WTC11 (cell line): ENCODE measurements around the gene FGFRL1. TPM values are rescaled to one million over a fixed set of nuclear protein-coding genes. Genes with fewer than 3 reads are reported as not detected.

ENCODE experiments used
- ATAC-seq: fragments of 200-7000 bp; cut with Tn5 transposase; 2 replicates; pipeline ENCODE4 v1.10.0; 2021; ENCODE audit warnings: mild to moderate bottlenecking, moderate library complexity
- CTCF ChIA-PET: fragments of 300-600 bp; sonication (Branson Sonifier 250); formaldehyde crosslinking; loops from one replicate; lab custom pipeline; 2021; ENCODE audit warnings: antibody characterized with exemption; lab: Charles Lee
- POLR2A ChIA-PET: fragments of 350-600 bp; sonication (Branson Sonifier 250); formaldehyde crosslinking; loops from one replicate; lab custom pipeline; 2021; ENCODE audit warnings: antibody characterized with exemption; lab: Charles Lee
- DNase-seq: peaks from one replicate; pipeline ENCODE4 v3.0.0; 2021; ENCODE audit warnings: low spot score
- H3K27ac Mint-ChIP-seq: 2 replicates; pipeline ENCODE4 v1.8.0; 2021; ENCODE audit warnings: mixed read lengths
- H3K27me3 Mint-ChIP-seq: 2 replicates; pipeline ENCODE4 v1.8.0; 2021; ENCODE audit warnings: low read depth, mild to moderate bottlenecking, moderate library complexity, mixed read lengths
- H3K36me3 Mint-ChIP-seq: 2 replicates; pipeline ENCODE4 v1.8.0; 2021; ENCODE audit warnings: mixed read lengths
- H3K4me1 Mint-ChIP-seq: 2 replicates; pipeline ENCODE4 v1.8.0; 2022; ENCODE audit warnings: mixed read lengths
- H3K4me3 Mint-ChIP-seq: 2 replicates; pipeline ENCODE4 v1.8.0; 2021; ENCODE audit warnings: mild to moderate bottlenecking, moderate library complexity, mixed read lengths
- H3K9me3 Mint-ChIP-seq: 2 replicates; pipeline ENCODE4 v1.8.0; 2021; ENCODE audit warnings: mixed read lengths
- CREB1 ChIP-seq: sonication (generic); formaldehyde crosslinking; IDR thresholded peaks from 2 replicates; pipeline ENCODE4 v1.8.0; 2023; ENCODE audit warnings: mild to moderate bottlenecking, missing genetic modification reagents
- FOXJ3 ChIP-seq: sonication (generic); formaldehyde crosslinking; IDR thresholded peaks from 2 replicates; pipeline ENCODE4 v1.9.0; 2021; ENCODE audit warnings: missing genetic modification reagents, mild to moderate bottlenecking, borderline replicate concordance
- MYBL2 ChIP-seq: sonication (generic); formaldehyde crosslinking; IDR thresholded peaks from 2 replicates; pipeline ENCODE4 v1.8.1; 2023; ENCODE audit warnings: mild to moderate bottlenecking, moderate library complexity, missing genetic modification reagents
- NFATC4 ChIP-seq: fragments of 250-450 bp; sonication (Bioruptor Pico); IDR thresholded peaks from 2 replicates; pipeline ENCODE4 v1.9.0; 2021; ENCODE audit warnings: mild to moderate bottlenecking
- NR2C2 ChIP-seq: sonication (generic); formaldehyde crosslinking; IDR thresholded peaks from 2 replicates; pipeline ENCODE4 v1.8.0; 2022; ENCODE audit warnings: mild to moderate bottlenecking, missing genetic modification reagents
- SMAD4 ChIP-seq: sonication (generic); formaldehyde crosslinking; IDR thresholded peaks from 2 replicates; pipeline ENCODE4 v1.8.0; 2022; ENCODE audit warnings: mild to moderate bottlenecking, missing genetic modification reagents
- ZNF121 ChIP-seq: sonication (generic); formaldehyde crosslinking; IDR thresholded peaks from 2 replicates; pipeline ENCODE4 v1.8.0; 2023; ENCODE audit warnings: missing genetic modification reagents
- ZNF232 ChIP-seq: sonication (generic); formaldehyde crosslinking; IDR thresholded peaks from 2 replicates; pipeline ENCODE4 v1.8.0; 2022; ENCODE audit warnings: mild to moderate bottlenecking, missing genetic modification reagents
- ZNF317 ChIP-seq: sonication (generic); formaldehyde crosslinking; IDR thresholded peaks from 2 replicates; pipeline ENCODE4 v1.8.1; 2023; ENCODE audit warnings: low read depth, mild to moderate bottlenecking, moderate library complexity, missing genetic modification reagents, borderline replicate concordance
- ZNF671 ChIP-seq: fragments of 250-450 bp; sonication (Bioruptor Pico); IDR thresholded peaks from 2 replicates; pipeline ENCODE4 v1.8.0; 2021; ENCODE audit warnings: mild to moderate bottlenecking
- total RNA-seq: library from RNA; stranded (reverse); gene quantifications from 3 replicates; pipeline ENCODE4 v1.2.3, GENCODE V29; 2021
- TF ChIP-seq, protein P1 (sequence below): fragments of 250-450 bp; sonication (Bioruptor Pico); IDR thresholded peaks from 2 replicates; pipeline ENCODE4 v1.9.0; 2021; ENCODE audit warnings: mild to moderate bottlenecking, borderline replicate concordance
- TF ChIP-seq, protein P2 (sequence below): sonication (generic); formaldehyde crosslinking; IDR thresholded peaks from 2 replicates; pipeline ENCODE4 v1.8.1; 2022; ENCODE audit warnings: low read depth, missing genetic modification reagents, borderline replicate concordance
- TF ChIP-seq, protein P3 (sequence below): sonication (generic); formaldehyde crosslinking; IDR thresholded peaks from 2 replicates; pipeline ENCODE4 v1.8.1; 2023; ENCODE audit warnings: mild to moderate bottlenecking, missing genetic modification reagents, borderline replicate concordance
- TF ChIP-seq, protein P4 (sequence below): sonication (generic); formaldehyde crosslinking; IDR thresholded peaks from 2 replicates; pipeline ENCODE4 v1.8.1; 2023; ENCODE audit warnings: mild to moderate bottlenecking, moderate library complexity, missing genetic modification reagents
- TF ChIP-seq, protein P5 (sequence below): sonication (generic); formaldehyde crosslinking; IDR thresholded peaks from 2 replicates; pipeline ENCODE4 v1.8.1; 2022; ENCODE audit warnings: missing genetic modification reagents, borderline replicate concordance
- TF ChIP-seq, protein P6 (sequence below): sonication (generic); formaldehyde crosslinking; IDR thresholded peaks from 2 replicates; pipeline ENCODE4 v1.8.1; 2023; ENCODE audit warnings: mild to moderate bottlenecking, missing genetic modification reagents, moderate library complexity
- TF ChIP-seq, protein P7 (sequence below): sonication (generic); formaldehyde crosslinking; IDR thresholded peaks from 2 replicates; pipeline ENCODE4 v1.8.0; 2022; ENCODE audit warnings: mild to moderate bottlenecking, missing genetic modification reagents

FGFRL1 gene
- total RNA-seq, 1 experiment from 2014 or later: 25.9 TPM

DNA sequence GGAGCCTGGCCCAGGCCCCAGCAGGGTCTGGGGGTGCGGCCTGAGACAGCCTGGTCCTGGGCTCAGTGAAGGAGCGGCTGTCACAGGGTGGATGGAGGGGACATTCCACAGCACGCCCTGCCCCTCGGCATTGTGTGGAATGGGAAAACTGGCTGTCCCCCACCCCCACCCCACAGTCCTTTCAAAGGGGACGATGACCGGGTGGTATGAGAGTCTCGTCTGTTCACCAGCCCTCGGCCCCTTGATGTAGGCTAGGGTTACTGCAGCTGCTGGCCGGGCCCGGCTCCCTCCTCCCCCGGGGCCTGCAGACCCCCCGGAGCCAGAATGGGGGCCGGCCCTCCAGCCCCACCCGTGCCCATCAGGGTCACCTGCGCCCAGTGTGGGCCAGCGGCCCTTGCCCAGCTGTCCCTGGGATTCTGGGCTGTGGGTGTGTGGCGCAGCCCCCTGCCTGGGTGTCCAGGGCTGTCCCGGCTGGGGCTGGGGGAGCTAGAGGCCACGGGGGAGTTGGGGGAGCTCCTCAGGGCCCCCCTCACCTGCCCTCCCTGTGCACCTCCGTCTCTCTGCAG, 11.7 kb downstream of the FGFRL1 start:
- ChIA-PET POLR2A (interaction anchor here (0.5 kb wide), 1 partner anchor 130 kb away, joined by 10 read pairs; no protein-coding TSS in a partner anchor), CTCF (no interaction called here)
- Mint-ChIP-seq H3K4me1 (no peaks in the 10 kb centered on the region; the same call in 1 of the 2 replicates), H3K9me3 (no peaks in the 10 kb centered on the region), H3K36me3 (peaks cover 12% of the 10 kb centered on the region), H3K27me3 (no peaks in the 10 kb centered on the region), H3K4me3 (no peak overlapping the region), H3K27ac (no peak overlapping the region)
- no peak for TF ChIP-seq SMAD4 (CRISPR knock-in tag)
- TF ChIP-seq, protein P1, sequence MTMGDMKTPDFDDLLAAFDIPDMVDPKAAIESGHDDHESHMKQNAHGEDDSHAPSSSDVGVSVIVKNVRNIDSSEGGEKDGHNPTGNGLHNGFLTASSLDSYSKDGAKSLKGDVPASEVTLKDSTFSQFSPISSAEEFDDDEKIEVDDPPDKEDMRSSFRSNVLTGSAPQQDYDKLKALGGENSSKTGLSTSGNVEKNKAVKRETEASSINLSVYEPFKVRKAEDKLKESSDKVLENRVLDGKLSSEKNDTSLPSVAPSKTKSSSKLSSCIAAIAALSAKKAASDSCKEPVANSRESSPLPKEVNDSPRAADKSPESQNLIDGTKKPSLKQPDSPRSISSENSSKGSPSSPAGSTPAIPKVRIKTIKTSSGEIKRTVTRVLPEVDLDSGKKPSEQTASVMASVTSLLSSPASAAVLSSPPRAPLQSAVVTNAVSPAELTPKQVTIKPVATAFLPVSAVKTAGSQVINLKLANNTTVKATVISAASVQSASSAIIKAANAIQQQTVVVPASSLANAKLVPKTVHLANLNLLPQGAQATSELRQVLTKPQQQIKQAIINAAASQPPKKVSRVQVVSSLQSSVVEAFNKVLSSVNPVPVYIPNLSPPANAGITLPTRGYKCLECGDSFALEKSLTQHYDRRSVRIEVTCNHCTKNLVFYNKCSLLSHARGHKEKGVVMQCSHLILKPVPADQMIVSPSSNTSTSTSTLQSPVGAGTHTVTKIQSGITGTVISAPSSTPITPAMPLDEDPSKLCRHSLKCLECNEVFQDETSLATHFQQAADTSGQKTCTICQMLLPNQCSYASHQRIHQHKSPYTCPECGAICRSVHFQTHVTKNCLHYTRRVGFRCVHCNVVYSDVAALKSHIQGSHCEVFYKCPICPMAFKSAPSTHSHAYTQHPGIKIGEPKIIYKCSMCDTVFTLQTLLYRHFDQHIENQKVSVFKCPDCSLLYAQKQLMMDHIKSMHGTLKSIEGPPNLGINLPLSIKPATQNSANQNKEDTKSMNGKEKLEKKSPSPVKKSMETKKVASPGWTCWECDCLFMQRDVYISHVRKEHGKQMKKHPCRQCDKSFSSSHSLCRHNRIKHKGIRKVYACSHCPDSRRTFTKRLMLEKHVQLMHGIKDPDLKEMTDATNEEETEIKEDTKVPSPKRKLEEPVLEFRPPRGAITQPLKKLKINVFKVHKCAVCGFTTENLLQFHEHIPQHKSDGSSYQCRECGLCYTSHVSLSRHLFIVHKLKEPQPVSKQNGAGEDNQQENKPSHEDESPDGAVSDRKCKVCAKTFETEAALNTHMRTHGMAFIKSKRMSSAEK (CRISPR knock-in tag): no peak
- TF ChIP-seq NFATC4: no peak
- no peak for TF ChIP-seq CREB1 (CRISPR knock-in tag)
- TF ChIP-seq, protein P2, sequence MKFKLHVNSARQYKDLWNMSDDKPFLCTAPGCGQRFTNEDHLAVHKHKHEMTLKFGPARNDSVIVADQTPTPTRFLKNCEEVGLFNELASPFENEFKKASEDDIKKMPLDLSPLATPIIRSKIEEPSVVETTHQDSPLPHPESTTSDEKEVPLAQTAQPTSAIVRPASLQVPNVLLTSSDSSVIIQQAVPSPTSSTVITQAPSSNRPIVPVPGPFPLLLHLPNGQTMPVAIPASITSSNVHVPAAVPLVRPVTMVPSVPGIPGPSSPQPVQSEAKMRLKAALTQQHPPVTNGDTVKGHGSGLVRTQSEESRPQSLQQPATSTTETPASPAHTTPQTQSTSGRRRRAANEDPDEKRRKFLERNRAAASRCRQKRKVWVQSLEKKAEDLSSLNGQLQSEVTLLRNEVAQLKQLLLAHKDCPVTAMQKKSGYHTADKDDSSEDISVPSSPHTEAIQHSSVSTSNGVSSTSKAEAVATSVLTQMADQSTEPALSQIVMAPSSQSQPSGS (CRISPR knock-in tag): no peak
- TF ChIP-seq ZNF317 (CRISPR knock-in tag): no peak
- TF ChIP-seq ZNF232 (CRISPR knock-in tag): no peak
- TF ChIP-seq ZNF671 (CRISPR knock-in tag): no peak
- TF ChIP-seq, protein P3, sequence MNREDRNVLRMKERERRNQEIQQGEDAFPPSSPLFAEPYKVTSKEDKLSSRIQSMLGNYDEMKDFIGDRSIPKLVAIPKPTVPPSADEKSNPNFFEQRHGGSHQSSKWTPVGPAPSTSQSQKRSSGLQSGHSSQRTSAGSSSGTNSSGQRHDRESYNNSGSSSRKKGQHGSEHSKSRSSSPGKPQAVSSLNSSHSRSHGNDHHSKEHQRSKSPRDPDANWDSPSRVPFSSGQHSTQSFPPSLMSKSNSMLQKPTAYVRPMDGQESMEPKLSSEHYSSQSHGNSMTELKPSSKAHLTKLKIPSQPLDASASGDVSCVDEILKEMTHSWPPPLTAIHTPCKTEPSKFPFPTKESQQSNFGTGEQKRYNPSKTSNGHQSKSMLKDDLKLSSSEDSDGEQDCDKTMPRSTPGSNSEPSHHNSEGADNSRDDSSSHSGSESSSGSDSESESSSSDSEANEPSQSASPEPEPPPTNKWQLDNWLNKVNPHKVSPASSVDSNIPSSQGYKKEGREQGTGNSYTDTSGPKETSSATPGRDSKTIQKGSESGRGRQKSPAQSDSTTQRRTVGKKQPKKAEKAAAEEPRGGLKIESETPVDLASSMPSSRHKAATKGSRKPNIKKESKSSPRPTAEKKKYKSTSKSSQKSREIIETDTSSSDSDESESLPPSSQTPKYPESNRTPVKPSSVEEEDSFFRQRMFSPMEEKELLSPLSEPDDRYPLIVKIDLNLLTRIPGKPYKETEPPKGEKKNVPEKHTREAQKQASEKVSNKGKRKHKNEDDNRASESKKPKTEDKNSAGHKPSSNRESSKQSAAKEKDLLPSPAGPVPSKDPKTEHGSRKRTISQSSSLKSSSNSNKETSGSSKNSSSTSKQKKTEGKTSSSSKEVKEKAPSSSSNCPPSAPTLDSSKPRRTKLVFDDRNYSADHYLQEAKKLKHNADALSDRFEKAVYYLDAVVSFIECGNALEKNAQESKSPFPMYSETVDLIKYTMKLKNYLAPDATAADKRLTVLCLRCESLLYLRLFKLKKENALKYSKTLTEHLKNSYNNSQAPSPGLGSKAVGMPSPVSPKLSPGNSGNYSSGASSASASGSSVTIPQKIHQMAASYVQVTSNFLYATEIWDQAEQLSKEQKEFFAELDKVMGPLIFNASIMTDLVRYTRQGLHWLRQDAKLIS (CRISPR knock-in tag): no peak
- no peak for TF ChIP-seq MYBL2 (CRISPR knock-in tag)
- TF ChIP-seq, protein P4, sequence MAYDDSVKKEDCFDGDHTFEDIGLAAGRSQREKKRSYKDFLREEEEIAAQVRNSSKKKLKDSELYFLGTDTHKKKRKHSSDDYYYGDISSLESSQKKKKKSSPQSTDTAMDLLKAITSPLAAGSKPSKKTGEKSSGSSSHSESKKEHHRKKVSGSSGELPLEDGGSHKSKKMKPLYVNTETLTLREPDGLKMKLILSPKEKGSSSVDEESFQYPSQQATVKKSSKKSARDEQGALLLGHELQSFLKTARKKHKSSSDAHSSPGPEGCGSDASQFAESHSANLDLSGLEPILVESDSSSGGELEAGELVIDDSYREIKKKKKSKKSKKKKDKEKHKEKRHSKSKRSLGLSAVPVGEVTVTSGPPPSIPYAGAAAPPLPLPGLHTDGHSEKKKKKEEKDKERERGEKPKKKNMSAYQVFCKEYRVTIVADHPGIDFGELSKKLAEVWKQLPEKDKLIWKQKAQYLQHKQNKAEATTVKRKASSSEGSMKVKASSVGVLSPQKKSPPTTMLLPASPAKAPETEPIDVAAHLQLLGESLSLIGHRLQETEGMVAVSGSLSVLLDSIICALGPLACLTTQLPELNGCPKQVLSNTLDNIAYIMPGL (CRISPR knock-in tag): no peak
- TF ChIP-seq, protein P5, sequence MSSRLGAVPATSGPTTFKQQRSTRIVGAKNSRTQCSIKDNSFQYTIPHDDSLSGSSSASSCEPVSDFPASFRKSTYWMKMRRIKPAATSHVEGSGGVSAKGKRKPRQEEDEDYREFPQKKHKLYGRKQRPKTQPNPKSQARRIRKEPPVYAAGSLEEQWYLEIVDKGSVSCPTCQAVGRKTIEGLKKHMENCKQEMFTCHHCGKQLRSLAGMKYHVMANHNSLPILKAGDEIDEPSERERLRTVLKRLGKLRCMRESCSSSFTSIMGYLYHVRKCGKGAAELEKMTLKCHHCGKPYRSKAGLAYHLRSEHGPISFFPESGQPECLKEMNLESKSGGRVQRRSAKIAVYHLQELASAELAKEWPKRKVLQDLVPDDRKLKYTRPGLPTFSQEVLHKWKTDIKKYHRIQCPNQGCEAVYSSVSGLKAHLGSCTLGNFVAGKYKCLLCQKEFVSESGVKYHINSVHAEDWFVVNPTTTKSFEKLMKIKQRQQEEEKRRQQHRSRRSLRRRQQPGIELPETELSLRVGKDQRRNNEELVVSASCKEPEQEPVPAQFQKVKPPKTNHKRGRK: no peak
- TF ChIP-seq, protein P6, sequence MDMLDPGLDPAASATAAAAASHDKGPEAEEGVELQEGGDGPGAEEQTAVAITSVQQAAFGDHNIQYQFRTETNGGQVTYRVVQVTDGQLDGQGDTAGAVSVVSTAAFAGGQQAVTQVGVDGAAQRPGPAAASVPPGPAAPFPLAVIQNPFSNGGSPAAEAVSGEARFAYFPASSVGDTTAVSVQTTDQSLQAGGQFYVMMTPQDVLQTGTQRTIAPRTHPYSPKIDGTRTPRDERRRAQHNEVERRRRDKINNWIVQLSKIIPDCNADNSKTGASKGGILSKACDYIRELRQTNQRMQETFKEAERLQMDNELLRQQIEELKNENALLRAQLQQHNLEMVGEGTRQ (CRISPR knock-in tag): no peak
- no peak for TF ChIP-seq FOXJ3 (CRISPR knock-in tag)
- TF ChIP-seq NR2C2 (CRISPR knock-in tag): no peak
- TF ChIP-seq ZNF121: no peak
- TF ChIP-seq, protein P7, sequence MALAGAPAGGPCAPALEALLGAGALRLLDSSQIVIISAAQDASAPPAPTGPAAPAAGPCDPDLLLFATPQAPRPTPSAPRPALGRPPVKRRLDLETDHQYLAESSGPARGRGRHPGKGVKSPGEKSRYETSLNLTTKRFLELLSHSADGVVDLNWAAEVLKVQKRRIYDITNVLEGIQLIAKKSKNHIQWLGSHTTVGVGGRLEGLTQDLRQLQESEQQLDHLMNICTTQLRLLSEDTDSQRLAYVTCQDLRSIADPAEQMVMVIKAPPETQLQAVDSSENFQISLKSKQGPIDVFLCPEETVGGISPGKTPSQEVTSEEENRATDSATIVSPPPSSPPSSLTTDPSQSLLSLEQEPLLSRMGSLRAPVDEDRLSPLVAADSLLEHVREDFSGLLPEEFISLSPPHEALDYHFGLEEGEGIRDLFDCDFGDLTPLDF: no peak
- no peak for DNase-seq
- ATAC-seq: no peak
